ENCODE results near the gene NLRC3.
A peak's percentile ranks its signal among the peaks of the same experiment; 100 is the strongest.

The NLRC3 gene

GRCh38 chr16:3597676-3598075 is 20.5 kb upstream of the NLRC3 start:
- no peak for DNase-seq

- DNase-seq: no peak
Observed at GRCh38 chr16:3597226-3597625, 20.0 kb upstream of the NLRC3 start.

GRCh38 chr16:3596101-3596861 is 19.1 kb upstream of the NLRC3 start:
- no peak for DNase-seq

- no peak for DNase-seq
Observed at GRCh38 chr16:3595521-3596021, 18.4 kb upstream of the NLRC3 start.

- DNase-seq: no peak
Observed at GRCh38 chr16:3595110-3595486, 17.9 kb upstream of the NLRC3 start.

GRCh38 chr16:3594316-3595109 is 17.3 kb upstream of the NLRC3 start:
- no peak for DNase-seq

GRCh38 chr16:3592559-3592958 is 15.4 kb upstream of the NLRC3 start:
- DNase-seq: no peak

- no peak for DNase-seq
Observed at GRCh38 chr16:3591991-3592390, 14.8 kb upstream of the NLRC3 start.

- no peak for DNase-seq
Observed at GRCh38 chr16:3591436-3591803, 14.2 kb upstream of the NLRC3 start.

GRCh38 chr16:3590736-3591435 is 13.7 kb upstream of the NLRC3 start:
- DNase-seq: no peak

GRCh38 chr16:3589991-3590701 is 12.9 kb upstream of the NLRC3 start:
- DNase-seq: no peak

GRCh38 chr16:3589441-3589921 is 12.3 kb upstream of the NLRC3 start:
- no peak for DNase-seq

GRCh38 chr16:3589001-3589400 is 11.8 kb upstream of the NLRC3 start:
- DNase-seq: no peak

- no peak for DNase-seq
Observed at GRCh38 chr16:3587547-3588110, 10.4 kb upstream of the NLRC3 start.

GRCh38 chr16:3584412-3584811 is 7.2 kb upstream of the NLRC3 start:
- no peak for DNase-seq

GRCh38 chr16:3583303-3584038 is 6.3 kb upstream of the NLRC3 start:
- DNase-seq: no peak

- no peak for DNase-seq
Observed at GRCh38 chr16:3582276-3583165, 5.3 kb upstream of the NLRC3 start.

GRCh38 chr16:3581392-3581791 is 4.2 kb upstream of the NLRC3 start:
- DNase-seq: no peak

- peak; percentile 54 for DNase-seq
Observed at GRCh38 chr16:3580686-3581085, 3.5 kb upstream of the NLRC3 start.

- DNase-seq: no peak
Observed at GRCh38 chr16:3580251-3580651, 3.0 kb upstream of the NLRC3 start.

GRCh38 chr16:3579776-3580175 is 2.6 kb upstream of the NLRC3 start:
- DNase-seq: no peak
